Left hindlimb (tissue), 1 donor: ENCODE measurements around the gene ADAM19.

Experiments
- DNase-seq: peaks from one replicate; pipeline ENCODE4 v3.0.0-alpha.2; 2018

The ADAM19 gene

GRCh38 chr5:157540707-157541446 lies 34.7 kb downstream of the ADAM19 start:
- peak; percentile 71 for DNase-seq

- no peak for DNase-seq
These were observed 35.5 kb downstream of the ADAM19 start for GRCh38 chr5:157540124-157540523.

DNA sequence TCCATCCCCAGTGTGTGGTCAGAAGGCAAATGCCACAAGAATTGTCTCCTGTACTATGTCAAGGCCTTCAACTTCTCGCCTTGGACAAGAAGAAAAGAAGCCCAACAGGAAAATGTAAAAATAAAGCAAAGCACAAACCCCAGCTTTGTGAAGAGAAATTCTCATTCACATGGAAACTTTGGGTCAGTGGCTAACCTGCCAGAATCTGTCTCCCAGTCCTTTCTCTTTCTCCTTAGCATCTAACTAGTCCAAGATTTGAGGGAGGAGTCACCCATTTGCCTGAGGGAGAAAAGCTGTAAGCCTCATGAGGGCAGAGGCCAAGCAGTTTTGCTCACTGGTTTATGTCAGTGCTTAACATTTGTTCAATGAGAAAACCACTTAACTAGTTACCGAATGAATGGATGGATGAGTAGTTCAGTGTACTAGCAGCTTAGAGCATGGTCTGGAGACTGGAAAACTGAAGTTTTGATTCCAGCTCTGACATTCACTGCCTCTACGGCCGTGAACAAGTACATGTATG lies 36.0 kb downstream of the ADAM19 start:
- no peak for DNase-seq

DNA sequence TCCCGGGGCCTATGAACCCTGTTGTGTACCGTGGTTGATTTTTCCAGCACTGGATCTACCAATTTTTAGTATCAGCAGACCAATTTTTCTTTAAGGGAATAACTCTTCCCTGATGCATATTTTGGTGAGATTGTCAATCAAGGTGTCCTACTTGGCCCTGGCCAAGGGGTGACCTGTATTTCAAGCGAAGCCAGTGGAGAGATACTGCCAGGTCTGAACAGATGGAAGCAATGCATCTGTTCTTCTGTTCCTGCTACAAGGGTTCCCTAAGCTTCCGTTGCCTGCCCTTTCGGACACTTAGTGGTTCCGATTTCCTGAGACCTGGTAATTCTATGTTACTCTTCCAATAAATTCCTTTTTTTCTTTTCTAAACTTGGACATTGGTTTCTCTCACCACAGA lies 37.3 kb downstream of the ADAM19 start:
- no peak for DNase-seq

GRCh38 chr5:157535042-157535865 lies 40.3 kb downstream of the ADAM19 start:
- DNase-seq = no peak

- DNase-seq = no peak
These were observed 42.5 kb downstream of the ADAM19 start for GRCh38 chr5:157533011-157533481.

DNA sequence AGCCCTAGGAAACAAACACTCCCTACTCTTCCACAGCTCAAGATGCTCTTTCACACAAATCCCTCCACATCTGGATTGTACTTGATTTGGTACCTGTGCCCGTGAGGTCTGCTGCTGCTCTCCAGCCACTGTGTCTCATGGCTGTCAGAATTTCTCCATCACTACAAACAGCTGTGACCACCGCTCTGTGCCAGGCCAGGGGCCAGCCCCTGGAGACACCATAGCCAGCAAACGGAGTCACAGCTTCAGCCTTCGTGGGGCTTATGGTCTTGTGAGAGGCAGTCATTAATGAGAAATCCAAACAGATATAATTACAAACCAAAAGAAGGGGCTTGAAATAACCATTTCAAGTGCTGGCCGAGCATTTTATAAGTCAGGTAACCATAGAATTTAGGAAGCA lies 43.6 kb downstream of the ADAM19 start:
- DNase-seq = no peak

DNA sequence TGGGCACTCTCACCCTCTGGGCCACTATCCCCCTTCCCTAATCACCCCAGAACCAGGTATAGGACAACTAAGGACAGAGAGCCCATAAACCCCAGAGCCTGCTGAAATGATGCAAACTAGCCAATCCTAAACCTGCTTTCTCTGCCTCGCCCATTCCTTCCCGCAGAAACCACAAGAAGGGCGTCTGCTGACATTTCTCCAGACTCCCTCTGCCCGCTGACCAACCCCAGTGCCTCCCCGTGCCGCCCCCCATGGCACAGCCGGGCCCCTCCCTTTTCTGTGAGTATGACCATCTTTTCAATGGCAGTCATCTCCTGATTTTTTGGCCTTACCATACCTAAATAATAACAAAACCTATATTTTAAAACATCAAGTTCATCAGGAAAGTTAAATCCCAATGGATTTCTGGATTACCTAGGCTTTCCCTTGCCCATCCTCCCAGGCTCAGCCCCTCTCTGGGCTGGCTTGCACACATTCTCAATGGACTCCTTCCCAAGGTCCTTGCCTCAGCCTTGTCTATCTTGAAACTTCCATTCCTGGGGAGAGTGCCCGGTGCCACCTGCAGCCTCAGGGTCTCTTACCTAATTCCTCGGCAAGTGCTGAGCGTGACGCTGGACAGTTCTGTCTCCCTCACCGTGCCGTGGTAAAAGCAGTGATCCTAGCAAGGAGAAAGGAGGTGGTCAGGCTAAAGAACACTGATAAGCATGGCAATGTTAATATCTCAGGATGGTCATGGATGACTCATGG lies 45.2 kb downstream of the ADAM19 start:
- DNase-seq = no peak

DNA sequence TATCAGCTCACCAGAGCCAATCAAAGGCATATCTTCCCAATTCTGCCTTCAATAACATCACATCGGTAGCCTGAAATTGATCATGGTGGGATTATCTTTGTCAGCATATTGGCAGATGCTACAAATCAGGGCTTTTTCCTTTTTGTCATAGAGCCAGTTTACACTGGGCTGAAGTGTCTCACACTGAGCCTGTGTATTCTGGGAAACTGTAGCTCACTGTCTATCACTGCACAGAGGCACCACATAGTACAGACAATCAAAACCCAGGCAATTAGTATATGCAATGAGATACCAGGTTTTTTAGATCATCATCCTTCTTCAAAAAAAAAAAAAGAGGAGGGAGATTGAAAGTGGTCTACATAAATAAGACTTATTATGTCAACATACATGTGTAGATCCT lies 46.6 kb downstream of the ADAM19 start:
- no peak for DNase-seq

- peak; percentile 76 for DNase-seq
These were observed 47.4 kb downstream of the ADAM19 start for GRCh38 chr5:157528036-157528632.

- DNase-seq = no peak
These were observed 50.7 kb downstream of the ADAM19 start for GRCh38 chr5:157524887-157525286.

DNA sequence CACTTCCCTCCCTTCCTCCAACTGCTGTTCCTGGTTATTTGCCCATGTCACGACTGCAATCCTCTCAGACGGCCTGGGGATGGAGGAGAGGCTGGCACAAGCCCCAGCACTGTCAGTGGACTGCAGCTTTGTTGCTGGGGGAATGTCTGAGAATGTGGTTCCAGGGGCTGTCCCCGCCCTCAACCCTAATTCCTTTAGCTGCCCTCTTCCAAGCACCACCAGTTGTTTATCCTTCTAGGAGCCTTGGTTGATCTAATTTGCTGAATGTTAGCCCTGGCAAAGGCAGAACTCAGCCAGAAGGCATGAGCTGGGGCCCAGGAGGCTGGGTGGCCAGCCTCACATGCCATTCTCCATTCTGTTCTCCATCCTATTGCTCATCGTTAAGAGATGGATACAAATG lies 51.6 kb downstream of the ADAM19 start:
- DNase-seq = no peak

GRCh38 chr5:157521704-157522029 lies 53.9 kb downstream of the ADAM19 start:
- no peak for DNase-seq

GRCh38 chr5:157520911-157521703 lies 54.5 kb downstream of the ADAM19 start:
- DNase-seq = no peak

DNA sequence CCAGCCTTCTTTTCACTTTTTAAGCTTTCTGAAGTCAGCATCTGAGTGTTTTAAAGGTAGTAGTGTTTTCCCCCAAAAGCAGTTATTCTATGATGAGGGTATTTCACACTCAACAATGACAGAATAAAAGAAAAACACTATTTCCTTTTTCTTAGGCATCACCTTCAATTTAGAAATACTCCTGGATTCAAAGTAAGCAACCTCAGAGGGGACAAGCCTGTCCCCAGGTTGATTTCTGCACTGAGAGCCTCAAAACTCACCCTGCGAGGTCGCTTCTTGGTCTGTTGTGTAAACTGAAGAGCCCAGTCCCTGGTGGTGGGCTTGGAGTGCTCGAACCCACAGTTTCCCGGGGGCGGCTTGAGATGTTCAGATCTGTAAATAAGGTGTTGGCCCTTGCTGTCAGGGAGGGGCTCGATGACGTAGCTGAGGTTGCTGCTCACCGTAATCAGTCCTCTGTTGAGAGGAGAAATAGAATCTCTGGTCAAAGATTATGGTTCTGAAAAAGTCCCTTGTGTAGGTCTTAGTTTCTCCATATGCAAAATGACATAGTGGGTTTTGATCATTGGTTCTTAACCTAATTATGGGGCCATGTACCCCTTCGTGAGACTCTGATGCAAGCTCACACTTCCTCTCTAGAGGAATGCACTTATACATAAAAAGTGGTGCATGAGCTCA lies 55.9 kb downstream of the ADAM19 start:
- DNase-seq = no peak

DNA sequence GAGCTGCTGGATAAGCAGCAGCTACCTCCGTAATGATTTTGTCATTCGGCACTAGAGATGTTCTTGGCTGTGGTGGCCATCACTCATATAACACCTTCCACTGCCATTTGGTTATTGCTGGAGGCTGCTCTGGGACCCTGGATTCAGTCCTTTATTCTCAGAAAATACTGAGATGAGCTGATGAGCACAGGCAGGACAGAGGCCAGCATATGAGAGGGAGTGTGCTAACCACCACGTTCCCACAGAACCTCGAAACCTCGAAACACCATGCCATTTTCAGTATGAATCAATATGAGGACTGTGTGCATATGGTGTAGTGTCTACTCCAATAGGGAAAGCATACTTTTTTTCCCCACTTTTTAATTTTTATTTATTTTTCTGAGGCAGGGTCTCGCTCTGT lies 56.6 kb downstream of the ADAM19 start:
- no peak for DNase-seq

- DNase-seq = no peak
These were observed 58.8 kb downstream of the ADAM19 start for GRCh38 chr5:157516626-157517325.

GRCh38 chr5:157516006-157516405 lies 59.6 kb downstream of the ADAM19 start:
- DNase-seq = no peak

DNA sequence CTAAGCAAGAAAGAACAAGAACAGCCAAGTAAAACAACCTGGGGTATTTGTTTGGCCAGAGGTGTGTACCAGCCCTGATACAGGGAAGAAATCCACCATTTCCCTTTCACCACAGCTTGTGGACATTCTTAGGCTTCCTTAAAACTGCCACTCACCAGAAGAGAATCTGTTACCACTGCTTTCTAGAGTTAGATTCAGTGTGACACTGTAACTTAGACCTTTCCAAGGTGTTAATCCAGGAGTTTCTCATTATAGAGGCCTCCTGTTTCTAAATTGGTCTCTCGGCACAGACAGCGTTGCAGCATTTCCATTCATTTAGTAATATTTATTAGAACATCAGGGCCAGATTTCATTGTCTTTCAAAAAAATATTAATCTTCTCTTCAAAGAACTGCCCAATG lies 60.6 kb downstream of the ADAM19 start:
- no peak for DNase-seq

GRCh38 chr5:157513182-157513581 lies 62.4 kb downstream of the ADAM19 start:
- DNase-seq = no peak
